Neural progenitor cell (in vitro differentiated cells): ENCODE measurements around the gene ZC2HC1C. TPM values are rescaled to one million over a fixed set of nuclear protein-coding genes. Genes with fewer than 3 reads are reported as not detected.
A peak's percentile ranks its signal among the peaks of the same experiment; 100 is the strongest.

ENCODE experiments used
- DNase-seq: peaks from one replicate; pipeline ENCODE4 v3.0.0-alpha.2; 2016; ENCODE audit warnings: low spot score
- H2AFZ ChIP-seq: fragments of 200-600 bp; sonication (generic); replicated peaks from 2 replicates; pipeline ENCODE4 v1.6.1; 2016; ENCODE audit warnings: antibody characterized with exemption
- H3F3A ChIP-seq: fragments of 200-600 bp; sonication (generic); 2 replicates; pipeline ENCODE4 v1.6.1; 2016; ENCODE audit warnings: antibody characterized with exemption, low read depth
- H3K27ac ChIP-seq: fragments of 200-600 bp; sonication (generic); 2 replicates; pipeline ENCODE4 v1.5.1; 2016; ENCODE audit warnings: mild to moderate bottlenecking
- H3K27me3 ChIP-seq: fragments of 200-600 bp; sonication (generic); 2 replicates; pipeline ENCODE4 v1.6.1; 2016; ENCODE audit warnings: mild to moderate bottlenecking, moderate library complexity
- H3K36me3 ChIP-seq: fragments of 200-600 bp; sonication (generic); 2 replicates; pipeline ENCODE4 v1.5.1; 2016
- H3K4me1 ChIP-seq: fragments of 200-600 bp; sonication (generic); 2 replicates; pipeline ENCODE4 v1.6.1; 2016; ENCODE audit warnings: mixed run types
- H3K4me2 ChIP-seq: fragments of 200-600 bp; sonication (generic); 2 replicates; pipeline ENCODE4 v1.6.1; 2016
- H3K4me3 ChIP-seq: fragments of 200-600 bp; sonication (generic); 2 replicates; pipeline ENCODE4 v1.5.1; 2016
- H3K79me2 ChIP-seq: fragments of 200-600 bp; sonication (generic); 2 replicates; pipeline ENCODE4 v1.6.1; 2016; ENCODE audit warnings: low read depth
- H3K9ac ChIP-seq: fragments of 200-600 bp; sonication (generic); 2 replicates; pipeline ENCODE4 v1.6.1; 2016
- H3K9me3 ChIP-seq: fragments of 200-600 bp; sonication (generic); 2 replicates; pipeline ENCODE4 v1.5.1; 2016; ENCODE audit warnings: low read depth
- H4K20me1 ChIP-seq: fragments of 200-600 bp; sonication (generic); 2 replicates; pipeline ENCODE4 v1.6.1; 2016; ENCODE audit warnings: low read depth
- H3K27ac Mint-ChIP-seq: 3 replicates; pipeline ENCODE4 v1.8.0; 2021; ENCODE audit warnings: mixed read lengths
- H3K27me3 Mint-ChIP-seq: 2 replicates; pipeline ENCODE4 v1.8.0; 2022; ENCODE audit warnings: low read depth, mild to moderate bottlenecking, inconsistent platforms, moderate library complexity, mixed read lengths; ENCODE audit not compliant: insufficient read depth
- H3K36me3 Mint-ChIP-seq: 3 replicates; pipeline ENCODE4 v1.8.0; 2021; ENCODE audit warnings: mixed read lengths
- H3K4me1 Mint-ChIP-seq: 3 replicates; pipeline ENCODE4 v1.8.0; 2021; ENCODE audit warnings: mixed read lengths
- H3K4me3 Mint-ChIP-seq: 3 replicates; pipeline ENCODE4 v1.8.0; 2021; ENCODE audit warnings: mild to moderate bottlenecking, moderate library complexity, mixed read lengths
- H3K9me3 Mint-ChIP-seq: 3 replicates; pipeline ENCODE4 v1.8.0; 2020; ENCODE audit warnings: mixed read lengths
- EZH2 ChIP-seq: fragments of 200-600 bp; sonication (generic); IDR thresholded peaks from 2 replicates; pipeline ENCODE4 v1.6.1; 2017; ENCODE audit warnings: antibody characterized with exemption, mild to moderate bottlenecking, moderate library complexity
- EZH2phosphoT487 ChIP-seq: fragments of 200-600 bp; sonication (generic); IDR thresholded peaks from 2 replicates; pipeline ENCODE4 v1.6.1; 2017; ENCODE audit warnings: antibody characterized with exemption
- total RNA-seq: library from RNA; depleted of rRNA; stranded (reverse); fragments of >200 nt; gene quantifications from 2 replicates; pipeline ENCODE4 v1.2.3, GENCODE V29; 2015; ENCODE audit warnings: low replicate concordance
- TF ChIP-seq, protein P1 (sequence below): fragments of 200-600 bp; sonication (generic); IDR thresholded peaks from 2 replicates; pipeline ENCODE4 v1.5.1; 2017; ENCODE audit warnings: antibody characterized with exemption, mild to moderate bottlenecking

Gene ZC2HC1C, protein sequence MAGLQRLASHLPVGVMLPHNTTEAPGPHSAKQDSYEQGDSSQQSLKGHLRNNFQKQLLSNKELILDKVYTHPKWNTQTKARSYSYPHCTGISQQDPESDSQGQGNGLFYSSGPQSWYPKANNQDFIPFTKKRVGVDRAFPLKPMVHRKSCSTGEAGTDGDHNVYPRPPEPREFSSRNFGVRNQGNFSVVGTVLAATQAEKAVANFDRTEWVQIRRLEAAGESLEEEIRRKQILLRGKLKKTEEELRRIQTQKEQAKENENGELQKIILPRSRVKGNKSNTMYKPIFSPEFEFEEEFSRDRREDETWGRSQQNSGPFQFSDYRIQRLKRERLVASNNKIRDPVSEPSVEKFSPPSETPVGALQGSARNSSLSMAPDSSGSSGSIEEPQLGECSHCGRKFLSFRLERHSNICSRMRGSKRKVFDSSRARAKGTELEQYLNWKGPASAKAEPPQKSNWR
- total RNA-seq: 0.90 and 0.94 TPM in 2 replicates

DNA sequence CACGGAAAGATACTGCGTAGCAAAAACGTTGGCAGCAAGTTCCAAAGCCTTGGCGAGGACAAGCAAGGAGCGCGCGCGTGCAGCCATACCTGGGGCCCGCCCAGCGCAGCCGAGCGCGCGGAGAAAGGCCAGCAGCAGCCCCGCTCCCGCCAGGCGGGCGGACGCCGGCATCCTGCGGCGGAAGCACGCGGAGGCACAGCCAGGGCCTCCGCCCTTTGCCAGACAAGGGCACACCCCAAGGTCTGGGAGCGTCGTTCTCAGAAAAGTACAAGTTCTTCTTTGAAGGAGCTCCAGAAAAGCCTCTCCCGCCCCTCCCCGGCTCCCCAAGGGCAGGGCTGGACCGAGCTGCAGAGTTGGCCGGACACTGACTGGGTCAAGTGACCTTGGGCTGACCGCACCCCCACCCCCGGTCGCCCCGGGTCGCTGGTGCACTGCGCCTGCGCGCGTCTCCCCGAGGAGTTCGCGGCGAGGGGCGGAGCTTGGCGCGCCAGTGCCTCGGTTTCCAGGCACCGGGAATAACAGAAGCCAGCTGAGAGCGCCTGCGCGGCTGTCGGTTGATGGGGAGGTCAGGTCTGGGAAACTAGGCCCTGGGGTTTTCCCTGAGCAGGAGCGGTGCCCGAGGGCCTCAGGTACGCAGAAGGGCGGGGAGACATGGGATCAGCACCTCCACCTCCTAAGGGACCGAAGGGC is at the start of gene ZC2HC1C:
ZC2HC1C (plus strand) TSS at position 521 of the 690 bp plus-strand sequence. CDS start 933 bp downstream, outside the sequence.
- H3K27me3 Mint-ChIP-seq: peaks cover 2% of the 10 kb centered on the region
- H3K27me3 ChIP-seq: peaks cover 20% of the 10 kb centered on the region
- peak; percentile 95 for DNase-seq
- H3K4me3 Mint-ChIP-seq: no peak within 1 kb of the TSS
- peaks cover 3% of the 10 kb centered on the region for H3K4me1 Mint-ChIP-seq
- H4K20me1 ChIP-seq: no peaks in the 10 kb centered on the region
- H3K27ac ChIP-seq: no peak within 1 kb of the TSS
- peak within 1 kb of the TSS; percentile 88 for H2AFZ ChIP-seq
- TF ChIP-seq, protein P1, sequence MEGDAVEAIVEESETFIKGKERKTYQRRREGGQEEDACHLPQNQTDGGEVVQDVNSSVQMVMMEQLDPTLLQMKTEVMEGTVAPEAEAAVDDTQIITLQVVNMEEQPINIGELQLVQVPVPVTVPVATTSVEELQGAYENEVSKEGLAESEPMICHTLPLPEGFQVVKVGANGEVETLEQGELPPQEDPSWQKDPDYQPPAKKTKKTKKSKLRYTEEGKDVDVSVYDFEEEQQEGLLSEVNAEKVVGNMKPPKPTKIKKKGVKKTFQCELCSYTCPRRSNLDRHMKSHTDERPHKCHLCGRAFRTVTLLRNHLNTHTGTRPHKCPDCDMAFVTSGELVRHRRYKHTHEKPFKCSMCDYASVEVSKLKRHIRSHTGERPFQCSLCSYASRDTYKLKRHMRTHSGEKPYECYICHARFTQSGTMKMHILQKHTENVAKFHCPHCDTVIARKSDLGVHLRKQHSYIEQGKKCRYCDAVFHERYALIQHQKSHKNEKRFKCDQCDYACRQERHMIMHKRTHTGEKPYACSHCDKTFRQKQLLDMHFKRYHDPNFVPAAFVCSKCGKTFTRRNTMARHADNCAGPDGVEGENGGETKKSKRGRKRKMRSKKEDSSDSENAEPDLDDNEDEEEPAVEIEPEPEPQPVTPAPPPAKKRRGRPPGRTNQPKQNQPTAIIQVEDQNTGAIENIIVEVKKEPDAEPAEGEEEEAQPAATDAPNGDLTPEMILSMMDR: no peak
- TF ChIP-seq EZH2phosphoT487 (no peak), EZH2 (no peak)
- peak within 1 kb of the TSS; percentile 92 for H3K4me2 ChIP-seq
- H3K27ac Mint-ChIP-seq: peak within 1 kb of the TSS; percentile 97
- H3K36me3 ChIP-seq: no peaks in the 10 kb centered on the region
- peaks cover 10% of the 10 kb centered on the region for H3F3A ChIP-seq
- H3K79me2 ChIP-seq: no peaks in the 10 kb centered on the region
- no peak within 1 kb of the TSS for H3K9ac ChIP-seq
- no peaks in the 10 kb centered on the region for H3K9me3 ChIP-seq
- no peaks in the 10 kb centered on the region for H3K36me3 Mint-ChIP-seq
- H3K4me3 ChIP-seq: peak within 1 kb of the TSS; percentile 58
- H3K4me1 ChIP-seq: peaks cover 12% of the 10 kb centered on the region
- H3K9me3 Mint-ChIP-seq: no peaks in the 10 kb centered on the region

DNA sequence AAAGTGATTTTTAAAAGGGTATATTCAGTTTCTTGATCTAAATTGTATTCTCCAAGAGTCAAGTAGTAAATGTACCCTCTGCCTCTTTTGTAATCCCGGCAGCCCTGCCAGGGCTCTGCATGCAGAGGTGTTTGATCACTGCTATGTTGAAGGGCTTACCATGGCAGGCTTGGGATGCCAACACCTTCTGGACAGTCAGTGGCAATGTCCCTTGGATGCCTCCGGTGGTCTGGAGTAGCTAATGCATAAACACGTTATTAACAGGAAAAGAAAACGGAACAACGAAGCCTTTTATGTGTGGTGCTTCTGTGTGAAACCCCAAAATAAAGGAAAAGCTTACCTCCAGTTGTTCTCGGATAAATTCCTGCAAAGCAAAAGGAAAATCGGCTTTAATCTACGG is 46.8 kb upstream of the ZC2HC1C start:
- Mint-ChIP-seq H3K36me3 (peaks cover 10% of the 10 kb centered on the region), H3K27me3 (no peaks in the 10 kb centered on the region), H3K4me1 (no peaks in the 10 kb centered on the region), H3K4me3 (no peak overlapping the region), H3K27ac (no peak overlapping the region), H3K9me3 (no peaks in the 10 kb centered on the region)
- Histone ChIP-seq H3K27ac (no peak overlapping the region), H3K36me3 (no peaks in the 10 kb centered on the region), H3K79me2 (no peaks in the 10 kb centered on the region), H3K9ac (no peak overlapping the region), H3K4me3 (no peak overlapping the region), H3K27me3 (no peaks in the 10 kb centered on the region), H3K9me3 (no peaks in the 10 kb centered on the region), H2AFZ (no peak overlapping the region), H4K20me1 (no peaks in the 10 kb centered on the region), H3K4me1 (no peaks in the 10 kb centered on the region), H3F3A (no peaks in the 10 kb centered on the region), H3K4me2 (no peak overlapping the region)
- TF ChIP-seq EZH2: no peak
- no peak for TF ChIP-seq EZH2phosphoT487
- TF ChIP-seq, protein P1: peak; percentile 54
- DNase-seq: peak; percentile 60

DNA sequence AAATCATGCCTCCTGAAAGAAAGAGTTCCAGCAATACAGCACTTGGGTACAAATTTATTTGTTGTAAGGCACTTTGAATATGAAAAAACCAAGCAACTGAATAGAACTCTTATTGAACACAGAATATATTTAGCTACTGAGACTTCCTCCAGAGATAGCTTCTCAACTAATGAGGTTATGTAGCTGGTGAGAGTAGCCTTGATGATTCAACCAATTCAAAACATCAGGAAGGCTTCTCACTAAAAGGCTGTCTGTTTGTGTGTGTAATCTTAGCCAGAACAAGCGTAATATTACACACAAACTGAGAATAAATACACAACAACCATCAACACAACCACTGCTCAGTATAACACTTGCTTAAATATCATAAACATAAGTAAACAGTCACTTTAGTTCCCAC is 46.3 kb upstream of the ZC2HC1C start:
- Histone ChIP-seq H3K27ac (no peak overlapping the region), H3F3A (no peaks in the 10 kb centered on the region), H3K4me2 (no peak overlapping the region), H3K9ac (no peak overlapping the region), H3K9me3 (no peaks in the 10 kb centered on the region), H3K36me3 (no peaks in the 10 kb centered on the region), H3K27me3 (no peaks in the 10 kb centered on the region), H3K79me2 (no peaks in the 10 kb centered on the region), H3K4me3 (no peak overlapping the region), H2AFZ (no peak overlapping the region), H3K4me1 (no peaks in the 10 kb centered on the region), H4K20me1 (no peaks in the 10 kb centered on the region)
- Mint-ChIP-seq H3K27ac (no peak overlapping the region), H3K36me3 (peaks cover 10% of the 10 kb centered on the region), H3K4me1 (no peaks in the 10 kb centered on the region), H3K4me3 (no peak overlapping the region), H3K9me3 (no peaks in the 10 kb centered on the region), H3K27me3 (no peaks in the 10 kb centered on the region)
- no peak for DNase-seq
- no peak for TF ChIP-seq EZH2
- TF ChIP-seq EZH2phosphoT487: no peak
- TF ChIP-seq, protein P1: no peak
